ENCODE measurements around the gene ALS2CL. TPM values are rescaled to one million over a fixed set of nuclear protein-coding genes. Genes with fewer than 3 reads are reported as not detected.

The ALS2CL gene
- total RNA-seq, 4 donors from 2014 or later = 4.8 to 10.4 (median 9.6) TPM

- WGBS, 2 donors (ENCODE audit: low coverage in 1 of 2) = 95 to 96% methylated on average over 4 to 7 of the region's 12 CpGs
- H3K4me3 ChIP-seq = no peak overlapping the region
- TF ChIP-seq POLR2AphosphoS5 (IDR thresholded peaks at IDR 0.05) = no peak
- no peak for TF ChIP-seq CTCF (IDR thresholded peaks at IDR 0.05)
- TF ChIP-seq POLR2A (IDR thresholded peaks at IDR 0.05) = no peak
- TF ChIP-seq EP300 (IDR thresholded peaks at IDR 0.05) = no peak
- H3K9me3 ChIP-seq = no peaks in the 10 kb centered on the region
- H3K4me1 ChIP-seq = no peaks in the 10 kb centered on the region
- no peak overlapping the region for H3K27ac ChIP-seq
- H3K27me3 ChIP-seq = no peaks in the 10 kb centered on the region
- no peak for ATAC-seq
- H3K36me3 ChIP-seq = peaks cover 0 to 38% of the 10 kb centered on the region in 2 donors
Observed at GRCh38 chr3:46674031-46674845, 19.2 kb downstream of the ALS2CL start.

- no peak overlapping the region for H3K4me3 ChIP-seq
- WGBS, 2 donors (ENCODE audit: low coverage in 1 of 2) = 81 to 83% methylated on average over 6 to 7 of the region's 10 CpGs
- no peaks in the 10 kb centered on the region for H3K27me3 ChIP-seq
- no peaks in the 10 kb centered on the region for H3K9me3 ChIP-seq
- H3K36me3 ChIP-seq = peaks cover 0 to 38% of the 10 kb centered on the region in 2 donors
- H3K27ac ChIP-seq = no peak overlapping the region
- TF ChIP-seq EP300 (IDR thresholded peaks at IDR 0.05) (no peak), POLR2A (IDR thresholded peaks at IDR 0.05) (no peak), CTCF (IDR thresholded peaks at IDR 0.05) (no peak), POLR2AphosphoS5 (IDR thresholded peaks at IDR 0.05) (no peak)
- no peak for ATAC-seq
- no peaks in the 10 kb centered on the region for H3K4me1 ChIP-seq
Observed at GRCh38 chr3:46673151-46674030, 20.1 kb downstream of the ALS2CL start.

- ATAC-seq = no peak
- Histone ChIP-seq H3K4me3 (no peak overlapping the region), H3K36me3 (peaks cover 0 to 38% of the 10 kb centered on the region in 2 donors), H3K27ac (no peak overlapping the region), H3K4me1 (no peaks in the 10 kb centered on the region), H3K9me3 (no peaks in the 10 kb centered on the region), H3K27me3 (no peaks in the 10 kb centered on the region)
- TF ChIP-seq POLR2AphosphoS5 (IDR thresholded peaks at IDR 0.05) = no peak
- no peak for TF ChIP-seq EP300 (IDR thresholded peaks at IDR 0.05)
- no peak for TF ChIP-seq POLR2A (IDR thresholded peaks at IDR 0.05)
- TF ChIP-seq CTCF (IDR thresholded peaks at IDR 0.05) = no peak
- WGBS, 2 donors (ENCODE audit: low coverage in 1 of 2) = 100% methylated on average over 3 of the region's 6 CpGs; no CpG with 5 or more reads in 1 of the 2 donors
Observed at GRCh38 chr3:46672349-46672695, 21.2 kb downstream of the ALS2CL start.

- Histone ChIP-seq H3K27me3 (no peaks in the 10 kb centered on the region), H3K4me1 (peaks cover 0 to 5% (median 0%) of the 10 kb centered on the region in 3 donors), H3K27ac (no peak overlapping the region), H3K4me3 (no peak overlapping the region), H3K9me3 (no peaks in the 10 kb centered on the region), H3K36me3 (peaks cover 0 to 37% of the 10 kb centered on the region in 2 donors)
- WGBS, 2 donors (ENCODE audit: low coverage in 1 of 2) = 84 to 100% methylated on average over 2 to 15 of the region's 25 CpGs
- no peak for ATAC-seq
- TF ChIP-seq POLR2AphosphoS5 (IDR thresholded peaks at IDR 0.05) (no peak), CTCF (IDR thresholded peaks at IDR 0.05) (no peak), POLR2A (IDR thresholded peaks at IDR 0.05) (no peak), EP300 (IDR thresholded peaks at IDR 0.05) (no peak)
Observed at GRCh38 chr3:46671541-46672348, 21.7 kb downstream of the ALS2CL start.

Data from gastroesophageal sphincter (tissue), 4 donors.